Measurements from ENCODE around the gene MBNL1.

MBNL1 gene

GRCh38 chr3:152244517-152244888 lies 24.2 kb upstream of the MBNL1 start:
- Histone ChIP-seq H3K9me3 (ENCODE audit: control insufficient read depth, insufficient read depth, low read depth, low read length) (no peaks in the 10 kb centered on the region), H3K27ac (ENCODE audit: extremely low read depth, low read depth, low read length) (no peak overlapping the region), H3K4me1 (ENCODE audit: control insufficient read depth, insufficient read depth, low read length) (no peaks in the 10 kb centered on the region), H3K36me3 (ENCODE audit: control insufficient read depth in 2 of 2, insufficient read depth in 1 of 2, low read length in 2 of 2) (no peaks in the 10 kb centered on the region), H3K4me3 (ENCODE audit: low read depth, low read length) (no peak overlapping the region)
- TF ChIP-seq ZBTB1 (tag by site-specific recombination; IDR thresholded peaks at IDR 0.05) (no peak), SCRT1 (tag by site-specific recombination; IDR thresholded peaks at IDR 0.05; ENCODE audit: borderline replicate concordance) (no peak), GFI1B (tag by site-specific recombination; IDR thresholded peaks at IDR 0.05) (no peak), ZNF26 (tag by site-specific recombination; IDR thresholded peaks at IDR 0.05) (no peak), ZNF10 (tag by site-specific recombination; IDR thresholded peaks at IDR 0.05) (no peak), INSM2 (tag by site-specific recombination; IDR thresholded peaks at IDR 0.05) (no peak), ZNF548 (tag by site-specific recombination; IDR thresholded peaks at IDR 0.05) (no peak), ZBTB26 (tag by site-specific recombination; optimal IDR thresholded peaks at IDR 0.05) (no peak), ZNF433 (tag by site-specific recombination; IDR thresholded peaks at IDR 0.05; ENCODE audit: low read depth) (no peak), ZNF23 (tag by site-specific recombination; IDR thresholded peaks at IDR 0.05; ENCODE audit: borderline replicate concordance) (no peak), ZNF707 (tag by site-specific recombination; IDR thresholded peaks at IDR 0.05) (no peak), ZNF530 (tag by site-specific recombination; IDR thresholded peaks at IDR 0.05; ENCODE audit: low read depth) (no peak), ZNF18 (tag by site-specific recombination; IDR thresholded peaks at IDR 0.05) (no peak), KLF8 (tag by site-specific recombination; IDR thresholded peaks at IDR 0.05) (no peak), HOXA7 (CRISPR knock-in tag; IDR thresholded peaks at IDR 0.05; ENCODE audit: borderline replicate concordance) (no peak)
- ChIA-PET CTCF (interaction anchor here (0.8 kb wide), 1 partner anchor 172 kb away, joined by 3 read pairs; no protein-coding TSS in a partner anchor), POLR2A (no interaction called here)

GRCh38 chr3:152245498-152246170 lies 23.1 kb upstream of the MBNL1 start:
- no peak overlapping the region for H3K4me3 ChIP-seq (ENCODE audit: low read depth, low read length)
- no peaks in the 10 kb centered on the region for H3K36me3 ChIP-seq (ENCODE audit: control insufficient read depth in 2 of 2, insufficient read depth in 1 of 2, low read length in 2 of 2)
- CTCF ChIA-PET = no interaction called here
- no peak for TF ChIP-seq KLF7 (tag by site-specific recombination; IDR thresholded peaks at IDR 0.05; ENCODE audit: borderline replicate concordance)
- no peak for TF ChIP-seq ZNF843 (tag by site-specific recombination; IDR thresholded peaks at IDR 0.05)
- TF ChIP-seq ZNF423 (tag by site-specific recombination; IDR thresholded peaks at IDR 0.05) = no peak
- H3K9me3 ChIP-seq (ENCODE audit: control insufficient read depth, insufficient read depth, low read depth, low read length) = no peaks in the 10 kb centered on the region
- POLR2A ChIA-PET = no interaction called here
- H3K27ac ChIP-seq (ENCODE audit: extremely low read depth, low read depth, low read length) = no peak overlapping the region
- H3K4me1 ChIP-seq (ENCODE audit: control insufficient read depth, insufficient read depth, low read length) = no peaks in the 10 kb centered on the region

Data from HEK293 (cell line).